HepG2 (cell line): ENCODE data around the gene CCSER1. TPM values are rescaled to one million over a fixed set of nuclear protein-coding genes. Genes with fewer than 3 reads are reported as not detected.

Experiments
- ATAC-seq: fragments of 200-7000 bp; cut with Tn5 transposase; 3 replicates; pipeline ENCODE4 v1.9.1; 2020; ENCODE audit warnings: mild to moderate bottlenecking, moderate library complexity
- BruUV-seq: library from RNA; stranded (reverse); fragments of 400-500 nt; replicated peaks from 2 replicates; lab custom pipeline; 2021; lab: Mats Ljungman, UMichigan
- CTCF ChIA-PET: fragments of 300-600 bp; formaldehyde crosslinking; extraction: SDS; loops from one replicate; lab custom pipeline; 2021; ENCODE audit warnings: low total read pairs, inconsistent platforms, low intra/inter-chr PET ratio; lab: Yijun Ruan, JAX
- POLR2A ChIA-PET: fragments of 350-600 bp; sonication (Branson Sonifier 250); formaldehyde crosslinking; loops from one replicate; lab custom pipeline; 2020; ENCODE audit warnings: antibody characterized with exemption, inconsistent platforms; lab: Yijun Ruan, JAX
- DNase-seq: peaks from one replicate; pipeline ENCODE4 v3.0.0-alpha.2; 2015; ENCODE audit warnings: low spot score
- FAIRE-seq: peaks from 3 replicates; lab custom pipeline; 2011; peaks lifted over from hg19 to GRCh38; lab: Jason Lieb, UNC
- H2AFZ ChIP-seq: one replicate; pipeline ENCODE4 v1.6.1; 2011; ENCODE audit warnings: low read length, inconsistent platforms
- H3K27ac ChIP-seq: fragments of 300-600 bp; 3 replicates; pipeline ENCODE4 v1.8.0; 2011; ENCODE audit warnings: mixed run types, mild to moderate bottlenecking, mixed read lengths, low read length, inconsistent platforms; ENCODE audit not compliant: insufficient read depth; ENCODE audit errors: extremely low read length
- H3K27me3 ChIP-seq, 2 experiments: fragments of 200-600 bp in 1 of 2; 2 replicates in 1 of 2; 3 replicates in 1 of 2; pipeline versions ENCODE4 v1.6.0 to v1.8.0; 2011; ENCODE audit warnings: low read length in 2 of 2, mild to moderate bottlenecking in 2 of 2, moderate library complexity in 2 of 2, inconsistent platforms in 1 of 2; ENCODE audit not compliant: insufficient read depth in 2 of 2, control insufficient read depth in 1 of 2
- H3K36me3 ChIP-seq, 2 experiments: fragments of 200-600 bp in 1 of 2; replicated peaks in 1 of 2; 2 replicates in 1 of 2; 3 replicates in 1 of 2; pipeline versions ENCODE4 v1.5.1 to v1.8.0; 2011; ENCODE audit warnings: low read length in 2 of 2, inconsistent platforms in 1 of 2; ENCODE audit not compliant: insufficient read depth in 2 of 2, control insufficient read depth in 1 of 2
- H3K4me1 ChIP-seq: 2 replicates; pipeline ENCODE4 v1.5.1; 2012; ENCODE audit warnings: low read length, inconsistent platforms; ENCODE audit not compliant: insufficient read depth
- H3K4me2 ChIP-seq: 2 replicates; pipeline ENCODE4 v1.6.0; 2011; ENCODE audit warnings: low read depth, low read length, inconsistent platforms
- H3K4me3 ChIP-seq, 3 experiments: fragments of 200-600 bp in 1 of 3; sonication (generic), shearing (Covaris generic) in 1 of 3; replicated peaks in 1 of 3; 2 replicates each; pipeline ENCODE4 v1.5.1; 2011 to 2016; ENCODE audit warnings: low read length in 3 of 3, inconsistent platforms in 2 of 3, low read depth in 2 of 3, mild to moderate bottlenecking in 2 of 3, control low read depth in 1 of 3, mixed read lengths in 1 of 3; ENCODE audit not compliant: insufficient read depth in 1 of 3
- H3K79me2 ChIP-seq: one replicate; pipeline ENCODE4 v1.6.1; 2011; ENCODE audit warnings: low read length, inconsistent platforms; ENCODE audit not compliant: insufficient read depth
- H3K9ac ChIP-seq: 2 replicates; pipeline ENCODE4 v1.6.0; 2011; ENCODE audit warnings: mild to moderate bottlenecking, low read depth, low read length, inconsistent platforms; ENCODE audit not compliant: insufficient read depth
- H3K9me3 ChIP-seq: 2 replicates; pipeline ENCODE4 v1.5.1; 2012; ENCODE audit warnings: mild to moderate bottlenecking, low read length
- H4K20me1 ChIP-seq: 2 replicates; pipeline ENCODE4 v1.6.0; 2011; ENCODE audit warnings: inconsistent platforms, mild to moderate bottlenecking, low read length, moderate library complexity; ENCODE audit not compliant: insufficient read depth
- AGO1 ChIP-seq: fragments of 200-400 bp; formaldehyde crosslinking; IDR thresholded peaks from 2 replicates; pipeline ENCODE4 v1.6.1; 2017; ENCODE audit warnings: mild to moderate bottlenecking, low read depth, low read length, moderate library complexity; ENCODE audit not compliant: poor library complexity, severe bottlenecking
- KDM3A ChIP-seq: IDR thresholded peaks from 2 replicates; pipeline ENCODE4 v1.6.1; 2018; ENCODE audit warnings: low read depth, missing compliant biosample characterization
- KLF12 ChIP-seq: sonication (generic); formaldehyde crosslinking; IDR thresholded peaks from 2 replicates; pipeline ENCODE4 v1.4.0; 2020; ENCODE audit warnings: missing genetic modification reagents, borderline replicate concordance
- MYC ChIP-seq: sonication (generic); formaldehyde crosslinking; IDR thresholded peaks from 2 replicates; pipeline ENCODE4 v1.9.0; 2021; ENCODE audit warnings: missing genetic modification reagents, borderline replicate concordance
- NAIF1 ChIP-seq: sonication (generic); formaldehyde crosslinking; IDR thresholded peaks from 2 replicates; pipeline ENCODE4 v1.5.0; 2020; ENCODE audit warnings: mild to moderate bottlenecking, missing genetic modification reagents, borderline replicate concordance
- NONO ChIP-seq, 2 experiments: fragments of 450-650 bp in 1 of 2; sonication (generic) in 1 of 2; formaldehyde crosslinking in 1 of 2; IDR thresholded peaks in 1 of 2; conservative IDR thresholded peaks in 1 of 2; 2 replicates each; pipeline versions ENCODE4 v1.6.1 to v1.8.0; 2017 to 2022; ENCODE audit warnings: mild to moderate bottlenecking in 1 of 2, missing genetic modification reagents in 1 of 2, moderate library complexity in 1 of 2
- SCMH1 ChIP-seq: sonication (generic); formaldehyde crosslinking; IDR thresholded peaks from 2 replicates; pipeline ENCODE4 v1.9.0; 2021; ENCODE audit warnings: missing genetic modification reagents, mild to moderate bottlenecking, borderline replicate concordance
- SKI ChIP-seq: fragments of 450-650 bp; IDR thresholded peaks from one replicate; pipeline ENCODE4 v1.6.1; 2018; ENCODE audit warnings: mild to moderate bottlenecking; ENCODE audit not compliant: partially characterized antibody
- TBX3 ChIP-seq: fragments of 450-650 bp; IDR thresholded peaks from 2 replicates; pipeline ENCODE4 v1.6.1; 2017; ENCODE audit warnings: antibody characterized with exemption, mild to moderate bottlenecking, inconsistent platforms, borderline replicate concordance
- TP53 ChIP-seq: sonication (generic); formaldehyde crosslinking; conservative IDR thresholded peaks from 2 replicates; pipeline ENCODE4 v1.4.0; 2020; ENCODE audit warnings: missing genetic modification reagents
- ZKSCAN1 ChIP-seq: fragments of 150-350 bp; IDR thresholded peaks from 2 replicates; pipeline ENCODE4 v1.6.1; 2014; ENCODE audit warnings: low read length
- ZNF570 ChIP-seq: sonication (generic); formaldehyde crosslinking; IDR thresholded peaks from 2 replicates; pipeline ENCODE4 v1.4.0; 2020; ENCODE audit warnings: mild to moderate bottlenecking, missing genetic modification reagents, borderline replicate concordance
- ZNF83 ChIP-seq: sonication (generic); formaldehyde crosslinking; IDR thresholded peaks from 2 replicates; pipeline ENCODE4 v1.4.0; 2020; ENCODE audit warnings: missing genetic modification reagents, mild to moderate bottlenecking, borderline replicate concordance
- WGBS: methylation state at CpG from one replicate; pipeline ENCODE4 v1.1.6; 2017; ENCODE audit warnings: low lambda C conversion rate; 5-methylcytosine and 5-hydroxymethylcytosine counted together
- in situ Hi-C: cut with HindIII; loops from 2 replicates; pipeline ENCODE4 v1.10.0; 2017; ENCODE audit warnings: low pct_unique_long_range_greater_than_20kb; ENCODE audit not compliant: extremely low pct_ligation_motif_present
- intact Hi-C: fragments of 100-400 bp; cut with micrococcal nuclease; formaldehyde crosslinking; loops from one replicate; pipeline ENCODE4 v1.10.0; 2022; ENCODE audit not compliant: unreplicated experiment
- polyA plus RNA-seq, 8 experiments: library from polyadenylated mRNA; depleted of rRNA in 3 of 8; stranded (reverse) in 7 of 8; unstranded in 1 of 8; fragments of >200 nt; fragmentation: Illumina TruSeq in 4 of 8; extraction: Trizol in 4 of 8; gene quantifications; 2 replicates each; pipeline versions ENCODE4 v1.2.1 to v1.2.3, GENCODE V29; 2011 to 2016; ENCODE audit warnings: low read depth in 4 of 8, missing spikeins in 1 of 8, mixed read lengths in 1 of 8; ENCODE audit not compliant: insufficient read depth in 1 of 8
- total RNA-seq, 5 experiments: library from RNA; depleted of rRNA; stranded (reverse); fragments of >200 nt; fragmentation: Illumina TruSeq; extraction: Trizol; gene quantifications; 2 replicates each; pipeline ENCODE4 v1.2.3, GENCODE V29; 2016; ENCODE audit warnings: low read depth in 1 of 5

The CCSER1 gene
- total and polyA plus RNA-seq, 2 of the 13 experiments (the other 11 are each of a cell fraction or from before 2014, with no cell fraction given): not detected

DNA sequence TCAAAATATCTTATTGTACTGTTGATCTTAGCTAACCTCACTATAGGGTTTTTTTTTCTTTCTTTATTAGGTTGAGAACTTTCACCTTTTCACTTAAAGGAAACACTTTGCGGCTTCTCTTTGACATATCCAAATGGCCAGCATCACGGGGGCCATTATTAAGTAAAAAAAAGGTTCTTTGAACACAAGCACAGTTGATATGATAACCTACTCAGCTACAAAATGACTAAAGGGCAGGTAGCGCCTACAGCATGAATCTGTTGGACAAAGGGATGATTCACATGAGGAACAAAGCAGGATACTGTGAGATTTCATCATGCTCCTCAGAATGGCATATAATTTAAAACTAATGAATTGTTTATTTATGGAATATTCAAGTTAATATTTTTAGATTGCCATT, 119.6 kb downstream of the CCSER1 start:
- H3K27me3 ChIP-seq: no peaks in the 10 kb centered on the region
- no peak overlapping the region for H3K9ac ChIP-seq
- H3K36me3 ChIP-seq: no peaks in the 10 kb centered on the region
- no peak overlapping the region for H3K27ac ChIP-seq
- POLR2A ChIA-PET: no interaction called here
- under 1% methylated on average over 3 of the region's 3 CpGs for WGBS
- in situ Hi-C loops (no loop called here), intact Hi-C loops (no loop called here)
- no peak overlapping the region for H3K4me3 ChIP-seq
- no peak for FAIRE-seq
- no peak for ATAC-seq
- H2AFZ ChIP-seq: no peak overlapping the region
- no peak overlapping the region for H3K4me2 ChIP-seq
- no TSS peak for BruUV-seq
- DNase-seq: no peak
- CTCF ChIA-PET: no interaction called here
- no peaks in the 10 kb centered on the region for H4K20me1 ChIP-seq
- no peaks in the 10 kb centered on the region for H3K4me1 ChIP-seq
- H3K9me3 ChIP-seq: no peaks in the 10 kb centered on the region
- H3K79me2 ChIP-seq: no peaks in the 10 kb centered on the region
- TF ChIP-seq SCMH1 (CRISPR knock-in tag): no peak

DNA sequence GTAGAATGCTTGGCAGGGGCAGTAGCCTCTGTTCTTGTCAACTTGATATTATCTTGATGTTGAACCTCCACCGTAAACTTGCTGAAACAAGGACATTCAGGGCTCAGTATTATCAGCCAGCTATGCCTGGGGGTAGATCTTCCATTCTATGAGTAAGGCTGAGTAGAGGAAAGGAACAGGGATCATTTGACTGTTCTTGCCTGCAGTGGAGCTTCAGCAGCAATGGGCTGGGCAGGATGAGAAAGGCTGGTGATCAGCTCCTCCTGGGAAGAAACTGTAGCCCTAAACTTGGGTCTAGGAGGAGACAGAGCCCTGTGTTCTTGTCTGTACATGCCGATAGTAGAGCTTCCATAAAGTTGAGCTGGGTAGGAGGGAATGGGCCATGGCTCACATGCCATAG, 127.2 kb downstream of the CCSER1 start:
- no peaks in the 10 kb centered on the region for H3K27me3 ChIP-seq
- CTCF ChIA-PET: no interaction called here
- no peaks in the 10 kb centered on the region for H4K20me1 ChIP-seq
- POLR2A ChIA-PET: no interaction called here
- H3K9me3 ChIP-seq: no peaks in the 10 kb centered on the region
- H3K79me2 ChIP-seq: no peaks in the 10 kb centered on the region
- no peak for DNase-seq
- H2AFZ ChIP-seq: no peak overlapping the region
- H3K4me2 ChIP-seq: no peak overlapping the region
- no peak overlapping the region for H3K9ac ChIP-seq
- no peaks in the 10 kb centered on the region for H3K4me1 ChIP-seq
- no peaks in the 10 kb centered on the region for H3K36me3 ChIP-seq
- TF ChIP-seq ZKSCAN1 (no peak), KLF12 (no peak), SKI (no peak), TP53 (CRISPR knock-in tag) (no peak), NAIF1 (no peak), AGO1 (no peak), NONO (IDR thresholded peaks at IDR 0.05) (no peak), NONO (CRISPR knock-in tag; conservative IDR thresholded peaks at IDR 0.05) (no peak), MYC (CRISPR knock-in tag) (no peak), ZNF83 (no peak), ZNF570 (no peak), TBX3 (no peak), KDM3A (CRISPR knock-in tag) (no peak)
- in situ Hi-C loops: no loop called here
- no TSS peak for BruUV-seq
- no peak for ATAC-seq
- no peak for FAIRE-seq
- no peak overlapping the region for H3K4me3 ChIP-seq
- intact Hi-C loops: no loop called here
- no peak overlapping the region for H3K27ac ChIP-seq
- WGBS: 0% methylated on average over 2 of the region's 2 CpGs
